Measurements from ENCODE around the gene TFF1.

DNA sequence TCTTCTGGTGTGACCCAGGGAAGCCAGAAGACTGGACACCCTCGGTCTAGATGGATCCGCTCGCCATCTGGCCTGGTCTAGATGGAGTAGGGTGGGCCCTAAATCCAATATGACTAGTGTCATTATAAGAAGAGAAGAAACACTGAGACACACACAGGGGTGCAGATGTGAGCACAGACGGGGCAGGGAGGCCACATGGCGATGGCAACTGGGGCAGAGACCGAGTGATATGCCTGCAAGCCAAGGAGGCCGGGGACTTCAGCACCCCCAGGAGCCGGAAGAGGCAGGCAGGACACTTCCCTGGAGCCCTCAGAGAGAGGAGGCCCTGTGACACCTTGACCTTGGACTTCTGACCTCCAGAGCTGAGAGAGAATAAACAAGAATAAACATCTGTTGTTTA lies 45.5 kb downstream of the TFF1 start:
- TF ChIP-seq CTCF (IDR thresholded peaks at IDR 0.05; ENCODE audit: borderline replicate concordance, extremely low read depth, low read length, poor library complexity, severe bottlenecking) (no peak), EZH2 (IDR thresholded peaks at IDR 0.05; ENCODE audit: borderline replicate concordance, low read depth, low read length, severe bottlenecking) (no peak)
